Right lobe of liver (tissue), 4 donors: Measurements from ENCODE around the gene FBXO28.

ENCODE experiments used
- CTCF ChIP-seq, 4 donors: fragments of 200-600 bp in 3 of 4; fragments of 450-650 bp in 1 of 4; IDR thresholded peaks; one replicate each; pipeline versions ENCODE4 v1.5.1 to v1.8.0; 2016 to 2022; ENCODE audit warnings: antibody characterized with exemption in 4 of 4, mild to moderate bottlenecking in 2 of 4
- POLR2A ChIP-seq: fragments of 450-650 bp; IDR thresholded peaks from one replicate; pipeline ENCODE4 v1.6.1; 2017; ENCODE audit warnings: antibody characterized with exemption, mild to moderate bottlenecking
- donor health status: DM: no; HTN: no; CAD: no.
- donor health status: DM: no; HTN: no; CAD: no.
- donor health status: DM: no; HTN: yes; CAD: no.

GRCh38 chr1:224067207-224067606, 46.7 kb upstream of the FBXO28 start:
- TF ChIP-seq CTCF (IDR thresholded peaks at IDR 0.05) (no peak), POLR2A (no peak)
